Skeletal muscle tissue (tissue), 4 donors: ENCODE data around the gene PRKX. TPM values are rescaled to one million over a fixed set of nuclear protein-coding genes. Genes with fewer than 3 reads are reported as not detected.
"Not testable (repeated sequence)": the region's sequence is repeated elsewhere in the genome, so short reads cannot be mapped to it uniquely, and the experiment has no call there.

Experiments
- H3K27ac ChIP-seq: one replicate; pipeline ENCODE4 v1.7.0; 2013; ENCODE audit warnings: mild to moderate bottlenecking, low read depth, low read length, inconsistent platforms
- H3K27me3 ChIP-seq, 3 donors: one replicate each; pipeline ENCODE4 v1.7.0; 2013; ENCODE audit warnings: low read length in 3 of 3; ENCODE audit not compliant: control insufficient read depth in 3 of 3, insufficient read depth in 3 of 3
- H3K36me3 ChIP-seq, 3 donors: one replicate each; pipeline ENCODE4 v1.7.0; 2013; ENCODE audit warnings: low read length in 3 of 3; ENCODE audit not compliant: control insufficient read depth in 3 of 3, insufficient read depth in 3 of 3
- H3K4me1 ChIP-seq, 3 donors: one replicate each; pipeline ENCODE4 v1.7.0; 2013; ENCODE audit warnings: low read length in 3 of 3, mild to moderate bottlenecking in 3 of 3; ENCODE audit not compliant: control insufficient read depth in 3 of 3, insufficient read depth in 3 of 3
- H3K4me3 ChIP-seq, 3 donors: one replicate each; pipeline ENCODE4 v1.7.0; 2013; ENCODE audit warnings: low read length in 3 of 3
- H3K9ac ChIP-seq, 3 donors: one replicate each; pipeline ENCODE4 v1.7.0; 2013; ENCODE audit warnings: low read length in 3 of 3, mild to moderate bottlenecking in 3 of 3, moderate library complexity in 2 of 3, low read depth in 1 of 3
- H3K9me3 ChIP-seq, 3 donors: one replicate each; pipeline ENCODE4 v1.7.0; 2013; ENCODE audit warnings: low read length in 3 of 3; ENCODE audit not compliant: control insufficient read depth in 3 of 3
- total RNA-seq: library from RNA; depleted of rRNA; stranded (reverse); fragments of >200 nt; gene quantifications from one replicate; pipeline ENCODE4 v1.2.3, GENCODE V29; 2014
- donor health status: Osteomylitis.

PRKX gene
- total RNA-seq, 1 donor from 2014 or later, result 6.3 TPM

DNA sequence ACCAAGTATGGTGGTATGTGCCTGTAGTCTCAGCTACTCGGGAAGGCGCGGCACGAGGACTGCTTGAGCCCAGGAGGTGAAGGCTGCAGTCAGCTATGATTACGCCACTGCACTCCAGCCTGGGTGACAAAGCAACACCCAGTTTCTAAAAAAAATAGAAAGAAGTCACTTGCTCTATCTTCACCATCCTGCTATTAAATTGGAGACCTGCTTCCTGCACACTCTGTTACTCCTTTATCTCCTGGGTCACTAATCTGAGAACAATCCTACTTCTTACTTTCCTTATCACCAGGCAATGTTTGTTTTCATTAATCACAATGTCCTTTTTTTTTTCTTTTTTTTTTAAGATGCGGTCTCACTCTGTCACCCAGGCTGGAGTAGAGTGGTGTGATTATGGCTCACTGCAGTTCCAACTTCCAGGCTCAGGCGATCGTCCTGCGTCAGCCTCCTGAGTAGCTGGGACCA is 16.2 kb downstream of the PRKX start:
- H3K27me3 ChIP-seq, result no peaks in the 10 kb centered on the region
- no peak overlapping the region for H3K27ac ChIP-seq
- H3K36me3 ChIP-seq, result no peaks in the 10 kb centered on the region
- no peaks in the 10 kb centered on the region for H3K4me1 ChIP-seq
- no peaks in the 10 kb centered on the region for H3K9me3 ChIP-seq
- H3K4me3 ChIP-seq, result no peak overlapping the region
- H3K9ac ChIP-seq, result no peak overlapping the region

GRCh38 chrX:3695536-3695935 is 17.9 kb downstream of the PRKX start:
- Histone ChIP-seq H3K9me3 (no peaks in the 10 kb centered on the region), H3K27ac (no peak overlapping the region), H3K4me1 (no peaks in the 10 kb centered on the region), H3K9ac (no peak overlapping the region), H3K27me3 (no peaks in the 10 kb centered on the region), H3K36me3 (no peaks in the 10 kb centered on the region), H3K4me3 (no peak overlapping the region)

- H3K27ac ChIP-seq, result no peak overlapping the region
- no peaks in the 10 kb centered on the region for H3K9me3 ChIP-seq
- H3K27me3 ChIP-seq, result no peaks in the 10 kb centered on the region
- no peaks in the 10 kb centered on the region for H3K4me1 ChIP-seq
- no peak overlapping the region for H3K9ac ChIP-seq
- no peaks in the 10 kb centered on the region for H3K36me3 ChIP-seq
- H3K4me3 ChIP-seq, result no peak overlapping the region
Measured at GRCh38 chrX:3690140-3690539, 23.3 kb downstream of the PRKX start.

- H3K27me3 ChIP-seq, H3K36me3 ChIP-seq, H3K9me3 ChIP-seq, H3K4me3 ChIP-seq, H3K9ac ChIP-seq, H3K27ac ChIP-seq, H3K4me1 ChIP-seq: not testable (repeated sequence)
Measured at GRCh38 chrX:3683236-3683635, 30.2 kb downstream of the PRKX start.

- H3K4me3 ChIP-seq, result no peak overlapping the region
- H3K4me1 ChIP-seq, result no peaks in the 10 kb centered on the region
- no peaks in the 10 kb centered on the region for H3K9me3 ChIP-seq
- H3K27me3 ChIP-seq, result no peaks in the 10 kb centered on the region
- no peak overlapping the region for H3K27ac ChIP-seq
- H3K9ac ChIP-seq, result no peak overlapping the region
- no peaks in the 10 kb centered on the region for H3K36me3 ChIP-seq
Measured at GRCh38 chrX:3680459-3680858, 33.0 kb downstream of the PRKX start.

GRCh38 chrX:3679669-3680068 is 33.8 kb downstream of the PRKX start:
- H3K27me3 ChIP-seq, result no peaks in the 10 kb centered on the region
- H3K4me3 ChIP-seq, result no peak overlapping the region
- no peak overlapping the region for H3K27ac ChIP-seq
- no peak overlapping the region for H3K9ac ChIP-seq
- no peaks in the 10 kb centered on the region for H3K9me3 ChIP-seq
- no peaks in the 10 kb centered on the region for H3K36me3 ChIP-seq
- no peaks in the 10 kb centered on the region for H3K4me1 ChIP-seq

DNA sequence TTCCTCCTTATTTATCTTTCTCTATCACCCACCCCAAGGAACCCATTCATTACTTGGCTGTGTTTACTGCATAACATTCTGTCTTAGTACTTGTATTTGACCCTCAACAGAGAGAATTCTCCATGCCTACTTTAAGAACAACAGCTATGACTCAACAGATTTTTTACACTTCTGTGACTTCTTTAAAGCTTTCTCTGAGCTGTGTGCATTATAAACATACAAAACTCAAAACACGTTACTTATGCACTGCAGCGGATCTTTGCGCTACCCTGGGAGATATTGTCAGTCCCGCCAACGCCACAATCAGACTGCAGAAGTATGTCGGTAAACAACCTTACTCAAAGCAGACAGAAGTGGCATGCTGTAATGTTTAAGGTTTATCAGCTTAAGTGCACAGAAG is 35.1 kb downstream of the PRKX start:
- no peak overlapping the region for H3K4me3 ChIP-seq
- no peaks in the 10 kb centered on the region for H3K4me1 ChIP-seq
- no peaks in the 10 kb centered on the region for H3K9me3 ChIP-seq
- H3K9ac ChIP-seq, result no peak overlapping the region
- no peak overlapping the region for H3K27ac ChIP-seq
- peaks cover 0 to 2% (median 2%) of the 10 kb centered on the region in 3 donors for H3K36me3 ChIP-seq
- no peaks in the 10 kb centered on the region for H3K27me3 ChIP-seq

DNA sequence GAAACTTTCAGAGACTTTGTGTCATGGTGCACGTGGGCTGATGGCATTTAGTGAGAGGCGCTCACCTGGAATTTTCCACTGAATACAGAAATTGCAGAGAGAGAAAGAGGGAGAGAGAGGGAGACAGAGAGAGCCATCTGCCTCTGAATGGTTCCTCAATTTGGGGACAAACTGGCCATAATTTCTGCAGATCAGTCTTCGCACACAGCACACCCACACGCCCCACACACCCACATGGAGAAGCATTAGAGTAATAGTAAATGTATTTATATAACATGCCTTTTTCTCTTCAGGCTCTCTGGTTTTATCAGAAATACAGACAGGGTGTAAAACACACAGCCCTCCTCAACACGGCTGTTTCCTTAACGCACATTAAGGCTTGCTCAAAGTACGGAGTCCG is 38.6 kb downstream of the PRKX start:
- Histone ChIP-seq H3K4me1 (no peaks in the 10 kb centered on the region), H3K36me3 (peaks cover 0 to 3% (median 2%) of the 10 kb centered on the region in 3 donors), H3K27me3 (no peaks in the 10 kb centered on the region), H3K27ac (no peak overlapping the region), H3K4me3 (no peak overlapping the region), H3K9ac (no peak overlapping the region), H3K9me3 (no peaks in the 10 kb centered on the region)

- Histone ChIP-seq H3K4me3 (no peak overlapping the region), H3K4me1 (no peaks in the 10 kb centered on the region), H3K27me3 (no peaks in the 10 kb centered on the region), H3K27ac (no peak overlapping the region), H3K36me3 (peaks cover 0 to 4% (median 3%) of the 10 kb centered on the region in 3 donors), H3K9me3 (no peaks in the 10 kb centered on the region), H3K9ac (no peak overlapping the region)
Measured at GRCh38 chrX:3669841-3670475, 43.5 kb downstream of the PRKX start.

- no peak overlapping the region for H3K4me3 ChIP-seq
- no peaks in the 10 kb centered on the region for H3K9me3 ChIP-seq
- H3K9ac ChIP-seq, result no peak overlapping the region
- H3K36me3 ChIP-seq, result peaks cover 0 to 3% (median 0%) of the 10 kb centered on the region in 3 donors
- H3K27ac ChIP-seq, result no peak overlapping the region
- H3K27me3 ChIP-seq, result no peaks in the 10 kb centered on the region
- H3K4me1 ChIP-seq, result no peaks in the 10 kb centered on the region
Measured at GRCh38 chrX:3666975-3667374, 46.5 kb downstream of the PRKX start.
